HEK293 (cell line): ENCODE data around the gene ELP6.
"Not testable (repeated sequence)": the region's sequence is repeated elsewhere in the genome, so short reads cannot be mapped to it uniquely, and the experiment has no call there.

Experiments
- CTCF ChIA-PET: fragments of 350-600 bp; formaldehyde crosslinking; extraction: SDS; loops from one replicate; lab custom pipeline; 2021; ENCODE audit warnings: antibody characterized with exemption; lab: Yijun Ruan, JAX
- POLR2A ChIA-PET: fragments of 300-600 bp; formaldehyde crosslinking; extraction: SDS; loops from one replicate; lab custom pipeline; 2020; ENCODE audit warnings: antibody characterized with exemption, inconsistent platforms; lab: Yijun Ruan, JAX
- H3K27ac ChIP-seq: fragments of 200-500 bp; sonication (Bioruptor generic); 2 replicates; pipeline ENCODE4 v1.5.1; 2014; ENCODE audit warnings: low read depth, low read length, control low read depth, inconsistent platforms; ENCODE audit errors: extremely low read depth
- H3K36me3 ChIP-seq, 2 experiments: fragments of 200-500 bp in 1 of 2; sonication (Bioruptor generic) in 1 of 2; 1 replicate in 1 of 2; 2 replicates in 1 of 2; pipeline ENCODE4 v1.5.1; 2014 to 2017; ENCODE audit warnings: inconsistent platforms in 2 of 2, low read length in 2 of 2; ENCODE audit not compliant: control insufficient read depth in 2 of 2, insufficient read depth in 1 of 2
- H3K4me1 ChIP-seq: fragments of 200-500 bp; sonication (Bioruptor generic); 2 replicates; pipeline ENCODE4 v1.5.1; 2014; ENCODE audit warnings: mild to moderate bottlenecking, low read length, inconsistent platforms; ENCODE audit not compliant: control insufficient read depth, insufficient read depth
- H3K4me3 ChIP-seq: 2 replicates; pipeline ENCODE4 v1.5.1; 2011; ENCODE audit warnings: low read depth, mild to moderate bottlenecking, control low read depth, low read length, moderate library complexity
- H3K9me3 ChIP-seq: fragments of 200-500 bp; sonication (Bioruptor generic); 2 replicates; pipeline ENCODE4 v1.5.1; 2014; ENCODE audit warnings: low read depth, low read length, inconsistent platforms; ENCODE audit not compliant: control insufficient read depth, insufficient read depth
- REST ChIP-seq: fragments of 450-650 bp; formaldehyde crosslinking; IDR thresholded peaks from 2 replicates; pipeline ENCODE4 v1.5.1; 2016; ENCODE audit warnings: missing biosample characterization, missing genetic modification characterization
- ZBTB8A ChIP-seq: fragments of 450-650 bp; formaldehyde crosslinking; IDR thresholded peaks from 2 replicates; pipeline ENCODE4 v1.5.1; 2016; ENCODE audit warnings: missing biosample characterization, missing genetic modification characterization
- ZNF449 ChIP-seq: fragments of 450-650 bp; formaldehyde crosslinking; IDR thresholded peaks from 2 replicates; pipeline ENCODE4 v1.5.1; 2017; ENCODE audit warnings: missing biosample characterization, mild to moderate bottlenecking, missing genetic modification characterization, moderate library complexity
- ZNF48 ChIP-seq: fragments of 450-650 bp; formaldehyde crosslinking; IDR thresholded peaks from 2 replicates; pipeline ENCODE4 v1.5.1; 2016; ENCODE audit warnings: missing biosample characterization, missing genetic modification characterization
- ZNF658 ChIP-seq: fragments of 450-650 bp; formaldehyde crosslinking; IDR thresholded peaks from 2 replicates; pipeline ENCODE4; 2016; ENCODE audit warnings: missing biosample characterization, missing genetic modification characterization
- ZSCAN18 ChIP-seq: fragments of 450-650 bp; formaldehyde crosslinking; IDR thresholded peaks from 2 replicates; pipeline ENCODE4 v1.5.1; 2016; ENCODE audit warnings: missing biosample characterization, missing genetic modification characterization
- TF ChIP-seq, protein P1 (sequence below): fragments of 450-650 bp; formaldehyde crosslinking; conservative IDR thresholded peaks from 2 replicates; pipeline ENCODE4 v1.5.1; 2016; ENCODE audit warnings: low read depth, missing biosample characterization, missing genetic modification characterization
- TF ChIP-seq, protein P2 (sequence below): fragments of 450-650 bp; formaldehyde crosslinking; IDR thresholded peaks from 2 replicates; pipeline ENCODE4 v1.5.1; 2016; ENCODE audit warnings: missing biosample characterization, missing genetic modification characterization
- TF ChIP-seq, protein P3 (sequence below): fragments of 450-650 bp; formaldehyde crosslinking; IDR thresholded peaks from 2 replicates; pipeline ENCODE4 v1.5.1; 2016; ENCODE audit warnings: missing biosample characterization, missing genetic modification characterization
- TF ChIP-seq, protein P4 (sequence below): fragments of 450-650 bp; formaldehyde crosslinking; IDR thresholded peaks from 2 replicates; pipeline ENCODE4 v1.5.1; 2017; ENCODE audit warnings: missing biosample characterization, missing genetic modification characterization

The ELP6 gene

DNA sequence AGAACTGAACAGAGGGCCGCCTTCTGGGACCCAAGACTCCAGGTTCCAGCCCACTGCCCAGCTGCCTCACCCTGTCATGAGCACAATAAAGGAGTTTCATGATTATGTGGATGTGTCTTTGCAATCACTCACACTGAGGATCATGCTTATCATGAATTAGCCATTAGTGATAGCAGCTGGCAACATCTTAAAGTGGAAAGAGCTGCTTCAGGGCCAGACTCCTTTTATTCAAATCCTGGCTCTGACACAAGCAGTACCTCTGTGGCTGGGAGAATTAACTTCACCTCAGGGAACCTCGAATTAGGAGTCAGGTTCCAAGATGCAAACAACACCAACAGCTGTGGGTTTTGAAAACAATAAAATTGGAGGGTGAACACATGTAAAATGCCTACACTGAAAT is 31.1 kb downstream of the ELP6 start:
- H3K4me1 ChIP-seq = no peaks in the 10 kb centered on the region
- H3K36me3 ChIP-seq = peaks cover 0 to 3% of the 10 kb centered on the region in 2 experiments; a peak in 1 of 3 replicates
- CTCF ChIA-PET = interaction anchor here (0.7 to 1.1 kb wide), 2 partner anchors 11 to 112 kb away, joined by 4 read pairs; no protein-coding TSS in a partner anchor
- H3K4me3 ChIP-seq = no peak overlapping the region
- no peak overlapping the region for H3K27ac ChIP-seq
- TF ChIP-seq ZSCAN18 (tag by site-specific recombination) (no peak), ZNF658 (no peak), ZNF449 (tag by site-specific recombination) (no peak), REST (no peak), ZNF48 (tag by site-specific recombination) (no peak), ZBTB8A (tag by site-specific recombination) (no peak)
- TF ChIP-seq, protein P1, sequence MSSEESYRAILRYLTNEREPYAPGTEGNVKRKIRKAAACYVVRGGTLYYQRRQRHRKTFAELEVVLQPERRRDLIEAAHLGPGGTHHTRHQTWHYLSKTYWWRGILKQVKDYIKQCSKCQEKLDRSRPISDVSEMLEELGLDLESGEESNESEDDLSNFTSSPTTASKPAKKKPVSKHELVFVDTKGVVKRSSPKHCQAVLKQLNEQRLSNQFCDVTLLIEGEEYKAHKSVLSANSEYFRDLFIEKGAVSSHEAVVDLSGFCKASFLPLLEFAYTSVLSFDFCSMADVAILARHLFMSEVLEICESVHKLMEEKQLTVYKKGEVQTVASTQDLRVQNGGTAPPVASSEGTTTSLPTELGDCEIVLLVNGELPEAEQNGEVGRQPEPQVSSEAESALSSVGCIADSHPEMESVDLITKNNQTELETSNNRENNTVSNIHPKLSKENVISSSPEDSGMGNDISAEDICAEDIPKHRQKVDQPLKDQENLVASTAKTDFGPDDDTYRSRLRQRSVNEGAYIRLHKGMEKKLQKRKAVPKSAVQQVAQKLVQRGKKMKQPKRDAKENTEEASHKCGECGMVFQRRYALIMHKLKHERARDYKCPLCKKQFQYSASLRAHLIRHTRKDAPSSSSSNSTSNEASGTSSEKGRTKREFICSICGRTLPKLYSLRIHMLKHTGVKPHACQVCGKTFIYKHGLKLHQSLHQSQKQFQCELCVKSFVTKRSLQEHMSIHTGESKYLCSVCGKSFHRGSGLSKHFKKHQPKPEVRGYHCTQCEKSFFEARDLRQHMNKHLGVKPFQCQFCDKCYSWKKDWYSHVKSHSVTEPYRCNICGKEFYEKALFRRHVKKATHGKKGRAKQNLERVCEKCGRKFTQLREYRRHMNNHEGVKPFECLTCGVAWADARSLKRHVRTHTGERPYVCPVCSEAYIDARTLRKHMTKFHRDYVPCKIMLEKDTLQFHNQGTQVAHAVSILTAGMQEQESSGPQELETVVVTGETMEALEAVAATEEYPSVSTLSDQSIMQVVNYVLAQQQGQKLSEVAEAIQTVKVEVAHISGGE (tag by site-specific recombination) = no peak
- TF ChIP-seq, protein P2, sequence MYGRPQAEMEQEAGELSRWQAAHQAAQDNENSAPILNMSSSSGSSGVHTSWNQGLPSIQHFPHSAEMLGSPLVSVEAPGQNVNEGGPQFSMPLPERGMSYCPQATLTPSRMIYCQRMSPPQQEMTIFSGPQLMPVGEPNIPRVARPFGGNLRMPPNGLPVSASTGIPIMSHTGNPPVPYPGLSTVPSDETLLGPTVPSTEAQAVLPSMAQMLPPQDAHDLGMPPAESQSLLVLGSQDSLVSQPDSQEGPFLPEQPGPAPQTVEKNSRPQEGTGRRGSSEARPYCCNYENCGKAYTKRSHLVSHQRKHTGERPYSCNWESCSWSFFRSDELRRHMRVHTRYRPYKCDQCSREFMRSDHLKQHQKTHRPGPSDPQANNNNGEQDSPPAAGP (tag by site-specific recombination) = no peak
- TF ChIP-seq, protein P3, sequence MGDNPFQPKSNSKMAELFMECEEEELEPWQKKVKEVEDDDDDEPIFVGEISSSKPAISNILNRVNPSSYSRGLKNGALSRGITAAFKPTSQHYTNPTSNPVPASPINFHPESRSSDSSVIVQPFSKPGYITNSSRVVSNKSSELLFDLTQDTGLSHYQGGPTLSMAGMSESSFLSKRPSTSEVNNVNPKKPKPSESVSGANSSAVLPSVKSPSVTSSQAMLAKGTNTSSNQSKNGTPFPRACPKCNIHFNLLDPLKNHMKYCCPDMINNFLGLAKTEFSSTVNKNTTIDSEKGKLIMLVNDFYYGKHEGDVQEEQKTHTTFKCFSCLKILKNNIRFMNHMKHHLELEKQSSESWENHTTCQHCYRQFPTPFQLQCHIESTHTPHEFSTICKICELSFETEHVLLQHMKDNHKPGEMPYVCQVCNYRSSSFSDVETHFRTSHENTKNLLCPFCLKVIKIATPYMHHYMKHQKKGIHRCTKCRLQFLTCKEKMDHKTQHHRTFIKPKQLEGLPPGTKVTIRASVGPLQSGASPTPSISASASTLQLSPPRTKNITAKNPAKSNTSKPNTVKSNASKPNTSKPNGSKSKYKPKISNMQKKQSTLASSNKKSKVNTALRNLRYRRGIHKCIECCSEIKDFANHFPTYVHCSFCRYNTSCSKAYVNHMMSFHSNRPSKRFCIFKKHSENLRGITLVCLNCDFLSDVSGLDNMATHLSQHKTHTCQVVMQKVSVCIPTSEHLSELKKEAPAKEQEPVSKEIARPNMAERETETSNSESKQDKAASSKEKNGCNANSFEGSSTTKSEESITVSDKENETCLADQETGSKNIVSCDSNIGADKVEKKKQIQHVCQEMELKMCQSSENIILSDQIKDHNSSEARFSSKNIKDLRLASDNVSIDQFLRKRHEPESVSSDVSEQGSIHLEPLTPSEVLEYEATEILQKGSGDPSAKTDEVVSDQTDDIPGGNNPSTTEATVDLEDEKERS = no peak
- TF ChIP-seq, protein P4, sequence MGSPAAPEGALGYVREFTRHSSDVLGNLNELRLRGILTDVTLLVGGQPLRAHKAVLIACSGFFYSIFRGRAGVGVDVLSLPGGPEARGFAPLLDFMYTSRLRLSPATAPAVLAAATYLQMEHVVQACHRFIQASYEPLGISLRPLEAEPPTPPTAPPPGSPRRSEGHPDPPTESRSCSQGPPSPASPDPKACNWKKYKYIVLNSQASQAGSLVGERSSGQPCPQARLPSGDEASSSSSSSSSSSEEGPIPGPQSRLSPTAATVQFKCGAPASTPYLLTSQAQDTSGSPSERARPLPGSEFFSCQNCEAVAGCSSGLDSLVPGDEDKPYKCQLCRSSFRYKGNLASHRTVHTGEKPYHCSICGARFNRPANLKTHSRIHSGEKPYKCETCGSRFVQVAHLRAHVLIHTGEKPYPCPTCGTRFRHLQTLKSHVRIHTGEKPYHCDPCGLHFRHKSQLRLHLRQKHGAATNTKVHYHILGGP (tag by site-specific recombination) = no peak
- TF ChIP-seq, all 188 proteins: peak for 0
- no peaks in the 10 kb centered on the region for H3K9me3 ChIP-seq
- POLR2A ChIA-PET = no interaction called here

DNA sequence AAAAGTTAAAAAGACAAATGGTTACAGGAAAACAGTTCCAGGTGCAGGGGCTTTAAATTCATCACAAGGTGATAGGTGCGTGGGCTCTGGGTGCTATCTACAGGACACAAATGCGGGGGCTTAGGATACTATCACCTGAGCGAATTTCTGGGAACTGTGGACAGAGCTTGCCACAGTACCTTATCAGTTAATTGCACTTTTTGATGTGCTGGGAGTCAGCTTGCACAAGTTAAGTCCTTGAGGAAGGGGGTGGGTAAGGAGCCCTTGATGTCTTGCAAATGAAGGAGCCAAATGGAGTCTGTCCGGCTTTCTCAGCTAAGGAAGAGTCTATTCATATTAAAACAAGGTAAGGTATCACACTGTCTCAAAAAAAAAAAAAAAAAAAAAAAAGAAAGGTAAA is 31.7 kb downstream of the ELP6 start:
- H3K4me1 ChIP-seq, H3K36me3 ChIP-seq, H3K27ac ChIP-seq, H3K4me3 ChIP-seq, H3K9me3 ChIP-seq, POLR2A ChIA-PET: not testable (repeated sequence)
- CTCF ChIA-PET = interaction anchor here (1.1 kb wide), 1 partner anchor 11 kb away, joined by 4 read pairs; no protein-coding TSS in a partner anchor

DNA sequence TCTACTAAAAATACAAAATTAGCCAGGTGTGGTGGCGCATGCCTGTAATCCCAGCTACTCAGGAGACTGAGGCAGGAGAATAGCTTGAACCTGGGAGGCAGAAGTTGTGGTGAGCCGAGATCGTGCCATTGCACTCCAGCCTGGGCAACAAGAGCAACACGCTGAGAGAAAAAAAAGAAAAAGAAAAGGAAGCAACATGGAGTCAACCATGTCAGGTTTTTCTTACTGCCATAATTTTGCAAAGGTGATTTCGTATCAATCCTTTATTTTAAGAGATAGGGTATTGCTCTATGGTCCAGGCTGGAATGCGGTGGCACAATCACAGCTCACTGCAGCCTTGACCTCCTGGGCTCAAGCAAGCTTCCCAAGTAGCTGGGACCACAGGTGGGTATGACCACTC is 33.2 kb downstream of the ELP6 start:
- POLR2A ChIA-PET, H3K4me1 ChIP-seq, H3K27ac ChIP-seq, H3K9me3 ChIP-seq, H3K36me3 ChIP-seq, H3K4me3 ChIP-seq: not testable (repeated sequence)
- CTCF ChIA-PET = interaction anchor here (0.6 kb wide), 1 partner anchor 49 kb away, joined by 5 read pairs; no protein-coding TSS in a partner anchor
